A673 (cell line): ENCODE results near the gene BTN3A1.

Source experiments
- EZH2 ChIP-seq: fragments of 200-600 bp; sonication (generic); IDR thresholded peaks from 2 replicates; pipeline ENCODE4 v1.6.1; 2017; ENCODE audit warnings: borderline replicate concordance, low read depth, mild to moderate bottlenecking, mixed read lengths, antibody characterized with exemption, low read length; ENCODE audit not compliant: poor library complexity, severe bottlenecking
- TF ChIP-seq, protein P1 (sequence below): fragments of 300-800, 200-600 bp; sonication (generic); conservative IDR thresholded peaks from 2 replicates; pipeline ENCODE4 v1.5.1; 2017; ENCODE audit warnings: low read depth, mild to moderate bottlenecking, antibody characterized with exemption, low read length, moderate library complexity, mixed read lengths

DNA sequence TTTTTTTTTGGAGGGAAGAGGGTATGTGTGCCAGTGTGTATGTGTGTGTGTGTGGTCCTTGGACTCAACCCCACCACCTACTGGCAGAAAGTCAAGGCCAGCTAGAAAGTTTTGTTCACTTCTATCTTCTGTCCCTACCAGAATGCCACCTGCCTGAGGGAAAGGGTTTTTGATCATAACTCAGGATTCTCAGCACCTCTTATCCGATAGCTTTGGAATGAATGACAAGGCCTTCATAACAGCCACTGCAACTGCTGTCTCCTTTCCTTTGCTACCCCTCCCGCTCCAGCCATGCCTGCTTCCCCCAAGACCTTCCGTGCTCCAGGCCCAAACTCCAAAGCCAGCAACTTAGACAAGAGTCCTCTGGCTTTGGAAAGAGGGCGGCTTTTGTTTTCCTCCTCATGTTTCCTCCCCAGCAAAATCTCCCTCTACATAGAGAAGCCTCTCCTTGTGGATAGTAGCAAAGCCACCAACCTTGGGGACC, 18.7 kb downstream of the BTN3A1 start:
- TF ChIP-seq, protein P1, sequence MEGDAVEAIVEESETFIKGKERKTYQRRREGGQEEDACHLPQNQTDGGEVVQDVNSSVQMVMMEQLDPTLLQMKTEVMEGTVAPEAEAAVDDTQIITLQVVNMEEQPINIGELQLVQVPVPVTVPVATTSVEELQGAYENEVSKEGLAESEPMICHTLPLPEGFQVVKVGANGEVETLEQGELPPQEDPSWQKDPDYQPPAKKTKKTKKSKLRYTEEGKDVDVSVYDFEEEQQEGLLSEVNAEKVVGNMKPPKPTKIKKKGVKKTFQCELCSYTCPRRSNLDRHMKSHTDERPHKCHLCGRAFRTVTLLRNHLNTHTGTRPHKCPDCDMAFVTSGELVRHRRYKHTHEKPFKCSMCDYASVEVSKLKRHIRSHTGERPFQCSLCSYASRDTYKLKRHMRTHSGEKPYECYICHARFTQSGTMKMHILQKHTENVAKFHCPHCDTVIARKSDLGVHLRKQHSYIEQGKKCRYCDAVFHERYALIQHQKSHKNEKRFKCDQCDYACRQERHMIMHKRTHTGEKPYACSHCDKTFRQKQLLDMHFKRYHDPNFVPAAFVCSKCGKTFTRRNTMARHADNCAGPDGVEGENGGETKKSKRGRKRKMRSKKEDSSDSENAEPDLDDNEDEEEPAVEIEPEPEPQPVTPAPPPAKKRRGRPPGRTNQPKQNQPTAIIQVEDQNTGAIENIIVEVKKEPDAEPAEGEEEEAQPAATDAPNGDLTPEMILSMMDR = peak; percentile 49
- no peak for TF ChIP-seq EZH2
